GM04504 (cell line): ENCODE results near the gene ARCN1.
"Not testable (repeated sequence)": the region's sequence is repeated elsewhere in the genome, so short reads cannot be mapped to it uniquely, and the experiment has no call there.

Experiments
- DNase-seq: peaks from one replicate; pipeline ENCODE4 v3.0.0-alpha.2; 2012; ENCODE audit warnings: low read depth

The ARCN1 gene

GRCh38 chr11:118606157-118606843 is 34.1 kb downstream of the ARCN1 start:
- DNase-seq = no peak

GRCh38 chr11:118606844-118607228 is 34.6 kb downstream of the ARCN1 start:
- DNase-seq = no peak

- DNase-seq = no peak
Measured at GRCh38 chr11:118607401-118608359, 35.5 kb downstream of the ARCN1 start, which contains the start of gene PHLDB1. PHLDB1 (plus strand) TSS chr11:118607615; CDS start chr11:118613837, 6,222 bp downstream.

GRCh38 chr11:118608360-118609227 is 36.4 kb downstream of the ARCN1 start:
- no peak for DNase-seq

GRCh38 chr11:118609380-118610224 is 37.4 kb downstream of the ARCN1 start:
- no peak for DNase-seq

- DNase-seq = no peak
Measured at GRCh38 chr11:118610225-118610772, 38.1 kb downstream of the ARCN1 start.

- DNase-seq = no peak
Measured at GRCh38 chr11:118610773-118611432, 38.7 kb downstream of the ARCN1 start.

GRCh38 chr11:118611433-118611795 is 39.2 kb downstream of the ARCN1 start:
- DNase-seq = not testable (repeated sequence)

GRCh38 chr11:118612378-118612777 is 40.2 kb downstream of the ARCN1 start:
- no peak for DNase-seq

GRCh38 chr11:118614511-118614910 is 42.3 kb downstream of the ARCN1 start:
- no peak for DNase-seq

GRCh38 chr11:118615282-118615975 is 43.2 kb downstream of the ARCN1 start:
- DNase-seq = no peak

GRCh38 chr11:118615976-118616371 is 43.8 kb downstream of the ARCN1 start:
- no peak for DNase-seq

GRCh38 chr11:118618115-118618990 is 46.1 kb downstream of the ARCN1 start:
- DNase-seq = no peak

GRCh38 chr11:118618991-118619375 is 46.8 kb downstream of the ARCN1 start:
- no peak for DNase-seq

GRCh38 chr11:118619444-118620197 is 47.4 kb downstream of the ARCN1 start:
- DNase-seq = peak; percentile 88

GRCh38 chr11:118620529-118621070 is 48.4 kb downstream of the ARCN1 start:
- no peak for DNase-seq

GRCh38 chr11:118621071-118621783 is 49.0 kb downstream of the ARCN1 start:
- peak; percentile 76 for DNase-seq
